KG1 (cell line): ENCODE measurements around the gene FOSL2.

Experiments used
- DNase-seq: peaks from one replicate; lab custom pipeline; 2025; lab: John Stamatoyannopoulos, UW

Gene FOSL2

GRCh38 chr2:28375236-28375635 lies 17.4 kb upstream of the FOSL2 start:
- DNase-seq, result no peak

- no peak for DNase-seq
Observed at GRCh38 chr2:28375742-28376631, 16.7 kb upstream of the FOSL2 start.

GRCh38 chr2:28377195-28377816 lies 15.4 kb upstream of the FOSL2 start:
- no peak for DNase-seq

GRCh38 chr2:28377984-28378678 lies 14.5 kb upstream of the FOSL2 start:
- DNase-seq, result no peak

GRCh38 chr2:28378679-28379584 lies 13.7 kb upstream of the FOSL2 start:
- DNase-seq, result peak; percentile 69

GRCh38 chr2:28380219-28380618 lies 12.4 kb upstream of the FOSL2 start:
- no peak for DNase-seq

- no peak for DNase-seq
Observed at GRCh38 chr2:28381225-28382180, 11.2 kb upstream of the FOSL2 start.

- no peak for DNase-seq
Observed at GRCh38 chr2:28382755-28383154, 9.9 kb upstream of the FOSL2 start.

GRCh38 chr2:28387082-28387960 lies 5.3 kb upstream of the FOSL2 start:
- DNase-seq, result no peak

GRCh38 chr2:28389399-28390240 lies 3.0 kb upstream of the FOSL2 start:
- no peak for DNase-seq

GRCh38 chr2:28390241-28390745 lies 2.4 kb upstream of the FOSL2 start:
- DNase-seq, result peak; percentile 56

GRCh38 chr2:28390746-28391563 lies 1.7 kb upstream of the FOSL2 start:
- DNase-seq, result no peak

- peak; percentile 54 for DNase-seq
Observed at GRCh38 chr2:28391564-28392296, 928 bp upstream of the FOSL2 start.

- DNase-seq, result no peak
Observed at GRCh38 chr2:28393114-28393836, 617 bp downstream of the FOSL2 start.

- no peak for DNase-seq
Observed at GRCh38 chr2:28394331-28394877, 1.7 kb downstream of the FOSL2 start.

- no peak for DNase-seq
Observed at GRCh38 chr2:28394997-28395333, 2.3 kb downstream of the FOSL2 start.
